NT2/D1 (cell line): ENCODE data around the gene GPR137C.

Experiments used
- DNase-seq: peaks from one replicate; pipeline ENCODE4 v3.0.0-alpha.2; 2011; ENCODE audit warnings: low read depth, low spot score
- H3K27me3 ChIP-seq: 2 replicates; pipeline ENCODE4 v1.6.0; 2011; ENCODE audit warnings: mild to moderate bottlenecking; ENCODE audit not compliant: insufficient read length, insufficient read depth
- H3K36me3 ChIP-seq: 2 replicates; pipeline ENCODE4 v1.6.1; 2011; ENCODE audit warnings: mild to moderate bottlenecking, low read length, mixed read lengths; ENCODE audit not compliant: insufficient read depth, insufficient read length
- H3K4me1 ChIP-seq: 2 replicates; pipeline ENCODE4 v1.5.1; 2011; ENCODE audit not compliant: insufficient read depth, insufficient read length
- H3K4me3 ChIP-seq: 2 replicates; pipeline ENCODE4 v1.5.1; 2011; ENCODE audit warnings: low read depth; ENCODE audit not compliant: insufficient read length
- H3K9ac ChIP-seq: 2 replicates; pipeline ENCODE4 v1.6.0; 2011; ENCODE audit warnings: low read depth; ENCODE audit not compliant: insufficient read length
- H3K9me3 ChIP-seq: 2 replicates; pipeline ENCODE4 v1.5.1; 2011; ENCODE audit warnings: mild to moderate bottlenecking, low read length; ENCODE audit not compliant: insufficient read depth
- SUZ12 ChIP-seq: IDR thresholded peaks from 2 replicates; pipeline ENCODE4 v1.6.1; 2011; ENCODE audit not compliant: insufficient read length, insufficient read depth; ENCODE audit errors: extremely low read depth
- YY1 ChIP-seq: IDR thresholded peaks from 2 replicates; pipeline ENCODE4 v1.6.1; 2011; ENCODE audit not compliant: insufficient read length, insufficient read depth
- ZNF274 ChIP-seq: IDR thresholded peaks from 2 replicates; pipeline ENCODE4 v1.6.1; 2011; ENCODE audit warnings: mild to moderate bottlenecking, low read depth, low read length

GPR137C gene

DNA sequence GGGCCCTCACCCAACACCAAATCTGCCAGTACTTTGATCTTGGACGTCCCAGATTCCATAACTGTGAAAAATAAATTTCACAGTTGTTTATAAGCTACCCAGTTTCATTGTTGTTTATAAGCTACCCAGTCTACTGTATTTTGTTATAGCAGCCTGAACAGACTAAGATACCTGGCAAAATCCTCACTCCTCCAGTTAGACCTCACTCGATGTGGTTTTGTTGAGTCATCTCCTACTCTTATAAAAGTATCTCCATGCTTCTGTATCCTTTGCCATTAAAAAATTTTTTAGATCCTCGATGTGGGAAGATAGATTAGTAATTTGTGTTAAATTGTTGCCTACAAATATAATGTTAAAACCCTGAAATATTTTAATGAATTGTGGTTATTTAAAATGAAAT is 16.4 kb upstream of the GPR137C start:
- H3K9ac ChIP-seq: no peak overlapping the region
- no peak for TF ChIP-seq SUZ12
- TF ChIP-seq ZNF274: no peak
- TF ChIP-seq YY1: no peak
- no peaks in the 10 kb centered on the region for H3K9me3 ChIP-seq

GRCh38 chr14:52538623-52539022 is 14.0 kb upstream of the GPR137C start:
- Histone ChIP-seq H3K9ac (no peak overlapping the region), H3K27me3 (no peaks in the 10 kb centered on the region), H3K4me1 (no peaks in the 10 kb centered on the region), H3K36me3 (no peaks in the 10 kb centered on the region), H3K4me3 (no peak overlapping the region), H3K9me3 (no peaks in the 10 kb centered on the region)
- no peak for DNase-seq
- no peak for TF ChIP-seq SUZ12
- no peak for TF ChIP-seq ZNF274
- no peak for TF ChIP-seq YY1

More for the DNA sequence above, 16.4 kb upstream of the GPR137C start:
- H3K4me3 ChIP-seq: no peak overlapping the region
- no peak for DNase-seq
- no peaks in the 10 kb centered on the region for H3K4me1 ChIP-seq
- H3K36me3 ChIP-seq: no peaks in the 10 kb centered on the region
- no peaks in the 10 kb centered on the region for H3K27me3 ChIP-seq

DNA sequence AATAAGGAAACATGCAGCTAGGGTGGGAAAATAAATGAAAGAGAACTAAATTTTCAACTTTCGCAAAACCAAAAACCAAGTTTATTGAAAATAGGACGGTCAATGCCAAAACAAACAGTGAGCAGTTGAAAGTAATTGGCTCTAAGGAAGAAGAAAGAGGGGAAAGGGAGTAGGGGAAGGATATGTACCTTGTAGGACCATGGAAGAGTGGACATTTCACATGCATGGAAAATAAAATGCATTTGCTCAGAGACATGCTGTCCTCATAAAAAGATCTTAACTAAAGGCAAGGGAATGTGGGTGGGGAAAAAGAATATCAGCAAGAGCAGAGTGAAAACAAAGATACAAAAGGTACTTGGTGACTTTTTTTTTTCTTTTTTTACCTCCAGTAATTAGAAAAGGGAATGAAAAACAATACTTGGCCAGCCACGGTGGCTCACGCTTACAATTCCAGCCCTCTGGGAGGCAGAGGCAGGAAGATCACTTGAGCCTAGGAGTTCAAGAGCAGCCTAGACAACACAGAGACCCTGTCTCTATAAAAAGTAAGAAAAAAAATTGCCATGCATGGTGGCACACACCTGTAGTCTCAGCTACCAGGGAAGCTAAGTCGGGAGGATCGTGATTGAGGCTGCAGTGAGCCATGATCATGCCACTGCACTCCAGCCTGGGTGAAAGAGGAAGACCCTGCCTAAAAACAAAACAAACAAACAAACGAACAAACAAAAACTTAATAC is 6.9 kb upstream of the GPR137C start:
- H3K9ac ChIP-seq: no peak overlapping the region
- no peaks in the 10 kb centered on the region for H3K4me1 ChIP-seq
- TF ChIP-seq ZNF274 (no peak), SUZ12 (no peak), YY1 (no peak)
- no peaks in the 10 kb centered on the region for H3K27me3 ChIP-seq
- H3K9me3 ChIP-seq: no peaks in the 10 kb centered on the region; the same call in 1 of the 2 replicates
- no peak overlapping the region for H3K4me3 ChIP-seq
- no peak for DNase-seq
- H3K36me3 ChIP-seq: no peaks in the 10 kb centered on the region

DNA sequence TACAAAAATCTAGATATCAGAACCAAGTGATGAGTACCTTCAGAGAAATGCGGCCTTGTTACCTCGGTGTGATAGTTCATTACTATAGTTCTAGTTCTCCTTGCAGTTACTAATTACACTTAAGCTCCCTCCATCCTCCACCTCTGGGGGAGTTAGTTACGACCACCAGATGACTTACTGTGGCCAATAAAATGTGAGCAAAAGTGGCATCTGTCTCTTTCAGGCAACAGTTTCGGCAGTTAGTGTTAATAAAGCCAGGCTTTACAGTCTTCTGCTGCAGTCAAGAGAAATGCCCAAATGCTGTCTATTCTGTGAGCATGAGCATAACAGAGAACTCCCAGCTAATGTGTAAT is 6.3 kb upstream of the GPR137C start:
- no peaks in the 10 kb centered on the region; the same call in 1 of the 2 replicates for H3K9me3 ChIP-seq
- H3K36me3 ChIP-seq: no peaks in the 10 kb centered on the region
- TF ChIP-seq ZNF274 (no peak), YY1 (no peak), SUZ12 (no peak)
- no peaks in the 10 kb centered on the region for H3K4me1 ChIP-seq
- DNase-seq: no peak
- no peak overlapping the region for H3K9ac ChIP-seq
- no peaks in the 10 kb centered on the region for H3K27me3 ChIP-seq
- no peak overlapping the region for H3K4me3 ChIP-seq

- no peak for TF ChIP-seq YY1
- no peak for TF ChIP-seq ZNF274
- TF ChIP-seq SUZ12: no peak
- no peaks in the 10 kb centered on the region for H3K36me3 ChIP-seq
- H3K4me3 ChIP-seq: no peak overlapping the region
- no peaks in the 10 kb centered on the region; the same call in 1 of the 2 replicates for H3K9me3 ChIP-seq
- DNase-seq: no peak
- no peak overlapping the region for H3K9ac ChIP-seq
- no peaks in the 10 kb centered on the region for H3K27me3 ChIP-seq
- no peaks in the 10 kb centered on the region for H3K4me1 ChIP-seq
Measured at GRCh38 chr14:52547027-52547426, 5.6 kb upstream of the GPR137C start.

- TF ChIP-seq SUZ12: no peak
- TF ChIP-seq ZNF274: no peak
- TF ChIP-seq YY1: no peak
- Histone ChIP-seq H3K27me3 (no peaks in the 10 kb centered on the region), H3K4me1 (no peaks in the 10 kb centered on the region), H3K36me3 (no peaks in the 10 kb centered on the region), H3K4me3 (no peak overlapping the region), H3K9ac (no peak overlapping the region), H3K9me3 (no peaks in the 10 kb centered on the region; the same call in 1 of the 2 replicates)
- no peak for DNase-seq
Measured at GRCh38 chr14:52547526-52547925, 5.1 kb upstream of the GPR137C start.

DNA sequence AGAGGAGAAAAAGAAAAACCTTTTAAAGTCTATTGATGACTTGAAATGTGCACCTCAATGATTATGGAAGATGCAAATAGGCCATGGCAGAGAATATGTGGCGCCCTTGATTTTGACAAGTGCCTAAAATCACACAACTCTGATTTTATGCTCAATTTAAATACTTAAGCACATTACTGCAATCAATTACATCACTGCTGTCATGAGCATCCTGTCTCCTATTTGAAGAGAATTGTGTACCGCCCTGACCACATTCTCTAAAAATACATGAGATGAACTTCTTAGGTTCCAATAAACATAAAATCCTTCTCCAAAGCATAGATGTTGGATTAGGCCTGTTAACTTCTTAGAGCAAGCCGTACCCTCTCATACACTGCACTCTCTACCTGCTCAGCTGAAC is 2.0 kb upstream of the GPR137C start:
- Histone ChIP-seq H3K4me1 (no peaks in the 10 kb centered on the region), H3K9me3 (no peaks in the 10 kb centered on the region; the same call in 1 of the 2 replicates), H3K36me3 (no peaks in the 10 kb centered on the region), H3K9ac (no peak overlapping the region), H3K27me3 (peaks cover 4% of the 10 kb centered on the region), H3K4me3 (no peak overlapping the region)
- TF ChIP-seq ZNF274 (no peak), YY1 (no peak), SUZ12 (no peak)
- no peak for DNase-seq
